Calu3 (cell line): ENCODE results near the gene RANGAP1. TPM values are rescaled to one million over a fixed set of nuclear protein-coding genes. Genes with fewer than 3 reads are reported as not detected.

Experiments
- BruUV-seq: library from RNA; stranded (reverse); fragments of 400-500 nt; replicated peaks from 2 replicates; lab custom pipeline; 2021; lab: Mats Ljungman, UMichigan
- CTCF ChIA-PET: fragments of 300-600 bp; sonication (Branson Sonifier 250); formaldehyde crosslinking; loops from one replicate; lab custom pipeline; 2022; ENCODE audit warnings: antibody characterized with exemption; lab: Charles Lee
- DNase-seq: peaks from one replicate; pipeline ENCODE4 v3.0.0; 2022
- H3K27ac Mint-ChIP-seq: one replicate; pipeline ENCODE4 v1.8.0; 2022; ENCODE audit warnings: mixed read lengths; ENCODE audit not compliant: unreplicated experiment
- H3K27me3 Mint-ChIP-seq: one replicate; pipeline ENCODE4 v1.8.0; 2022; ENCODE audit warnings: mixed read lengths; ENCODE audit not compliant: unreplicated experiment
- H3K36me3 Mint-ChIP-seq: one replicate; pipeline ENCODE4 v1.8.0; 2022; ENCODE audit warnings: mild to moderate bottlenecking, moderate library complexity, mixed read lengths; ENCODE audit not compliant: insufficient read depth, unreplicated experiment
- H3K4me1 Mint-ChIP-seq: one replicate; pipeline ENCODE4 v1.8.0; 2022; ENCODE audit warnings: mild to moderate bottlenecking, low read depth, mixed read lengths; ENCODE audit not compliant: unreplicated experiment
- H3K4me3 Mint-ChIP-seq: one replicate; pipeline ENCODE4 v1.8.0; 2022; ENCODE audit warnings: mild to moderate bottlenecking, low read depth, moderate library complexity, mixed read lengths; ENCODE audit not compliant: unreplicated experiment
- H3K9me3 Mint-ChIP-seq: one replicate; pipeline ENCODE4 v1.8.0; 2022; ENCODE audit warnings: low read depth, mixed read lengths; ENCODE audit not compliant: unreplicated experiment
- CTCF ChIP-seq: fragments of 200-600 bp; IDR thresholded peaks from one replicate; pipeline ENCODE4 v1.8.0; 2022; ENCODE audit warnings: antibody characterized with exemption; ENCODE audit not compliant: unreplicated experiment
- intact Hi-C: fragments of 100-400 bp; cut with micrococcal nuclease; formaldehyde crosslinking; loops from one replicate; pipeline ENCODE4 v1.10.0; 2022; ENCODE audit not compliant: unreplicated experiment
- total RNA-seq: library from RNA; stranded (reverse); gene quantifications from 2 replicates; pipeline ENCODE4 v1.2.3, GENCODE V29; 2022

RANGAP1 gene
- total RNA-seq, 1 experiment from 2014 or later: 189 TPM

GRCh38 chr22:41320416-41321240 is 34.6 kb upstream of the RANGAP1 start:
- TF ChIP-seq CTCF: no peak
- Mint-ChIP-seq H3K27me3 (no peaks in the 10 kb centered on the region), H3K27ac (no peak overlapping the region), H3K9me3 (no peaks in the 10 kb centered on the region), H3K36me3 (peaks cover 29% of the 10 kb centered on the region), H3K4me1 (no peaks in the 10 kb centered on the region), H3K4me3 (no peak overlapping the region)
- CTCF ChIA-PET: interaction anchor here (0.6 to 0.7 kb wide), 4 partner anchors 17 to 580 kb away, joined by 3 to 7 read pairs (median 4); no protein-coding TSS in a partner anchor
- intact Hi-C loops: no loop called here
- BruUV-seq: no TSS peak
- DNase-seq: no peak

- BruUV-seq: no TSS peak
- H3K36me3 Mint-ChIP-seq: peaks cover 15% of the 10 kb centered on the region
- H3K27ac Mint-ChIP-seq: no peak overlapping the region
- intact Hi-C loops: no loop called here
- no peaks in the 10 kb centered on the region for H3K27me3 Mint-ChIP-seq
- CTCF ChIA-PET: no interaction called here
- H3K9me3 Mint-ChIP-seq: no peaks in the 10 kb centered on the region
- peaks cover 12% of the 10 kb centered on the region for H3K4me1 Mint-ChIP-seq
- no peak for DNase-seq
- no peak for TF ChIP-seq CTCF
- H3K4me3 Mint-ChIP-seq: no peak overlapping the region
These were observed 29.6 kb upstream of the RANGAP1 start for GRCh38 chr22:41315586-41315985.

- Mint-ChIP-seq H3K27ac (no peak overlapping the region), H3K4me3 (no peak overlapping the region), H3K4me1 (peaks cover 12% of the 10 kb centered on the region), H3K9me3 (no peaks in the 10 kb centered on the region), H3K27me3 (no peaks in the 10 kb centered on the region), H3K36me3 (peaks cover 10% of the 10 kb centered on the region)
- no peak for TF ChIP-seq CTCF
- DNase-seq: no peak
- intact Hi-C loops: no loop called here
- no TSS peak for BruUV-seq
- CTCF ChIA-PET: no interaction called here
These were observed 28.8 kb upstream of the RANGAP1 start for GRCh38 chr22:41314821-41315220.

GRCh38 chr22:41311487-41311886 is 25.5 kb upstream of the RANGAP1 start:
- TF ChIP-seq CTCF: no peak
- H3K4me1 Mint-ChIP-seq: peaks cover 20% of the 10 kb centered on the region
- intact Hi-C loops: no loop called here
- H3K27ac Mint-ChIP-seq: no peak overlapping the region
- peaks cover 6% of the 10 kb centered on the region for H3K36me3 Mint-ChIP-seq
- no peaks in the 10 kb centered on the region for H3K9me3 Mint-ChIP-seq
- H3K27me3 Mint-ChIP-seq: no peaks in the 10 kb centered on the region
- BruUV-seq: no TSS peak
- DNase-seq: no peak
- H3K4me3 Mint-ChIP-seq: no peak overlapping the region
- CTCF ChIA-PET: interaction anchor here (0.7 kb wide), 1 partner anchor 543 kb away, joined by 6 read pairs; no protein-coding TSS in a partner anchor
